ENCODE data around the gene ARHGDIG.

DNA sequence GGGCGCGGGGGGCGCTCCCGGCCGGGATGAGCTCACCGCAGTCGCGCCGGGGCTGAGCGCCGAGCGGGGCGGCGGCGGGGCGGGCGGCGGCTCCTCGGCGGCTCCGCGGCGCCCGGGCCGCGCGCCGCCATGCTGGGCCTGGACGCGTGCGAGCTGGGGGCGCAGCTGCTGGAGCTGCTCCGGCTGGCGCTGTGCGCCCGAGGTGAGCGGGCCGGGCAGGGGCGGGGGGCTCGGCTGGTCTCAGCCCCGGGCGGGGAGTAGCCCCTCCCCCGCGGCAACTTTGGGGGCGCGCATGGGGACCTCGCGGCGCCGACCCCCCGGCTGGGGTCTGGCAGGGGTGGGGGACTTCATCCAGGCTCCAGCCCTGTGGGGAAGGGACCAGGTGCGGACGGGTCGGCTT, at the start of gene ARHGDIG:
- no peak for TF ChIP-seq CTCF (IDR thresholded peaks at IDR 0.05)
- no peak for TF ChIP-seq POLR2A (IDR thresholded peaks at IDR 0.05)
